NCI-H748 (cell line): ENCODE measurements around the gene RASSF9.

Source experiments
- DNase-seq: peaks from one replicate; lab custom pipeline; 2025; ENCODE audit not compliant: unreplicated experiment; lab: John Stamatoyannopoulos, UW

The RASSF9 gene

GRCh38 chr12:85821759-85822158 is 14.4 kb downstream of the RASSF9 start:
- peak; percentile 34 for DNase-seq

- no peak for DNase-seq
These were observed 15.0 kb downstream of the RASSF9 start for GRCh38 chr12:85821206-85821605.

GRCh38 chr12:85820101-85820500 is 16.1 kb downstream of the RASSF9 start:
- DNase-seq, result no peak

GRCh38 chr12:85814741-85815140 is 21.5 kb downstream of the RASSF9 start:
- DNase-seq, result no peak

GRCh38 chr12:85814071-85814470 is 22.1 kb downstream of the RASSF9 start:
- DNase-seq, result peak; percentile 87

- no peak for DNase-seq
These were observed 26.7 kb downstream of the RASSF9 start for GRCh38 chr12:85809500-85809899.

- DNase-seq, result no peak
These were observed 28.5 kb downstream of the RASSF9 start for GRCh38 chr12:85807730-85808129.

GRCh38 chr12:85805654-85806053 is 30.6 kb downstream of the RASSF9 start:
- no peak for DNase-seq

GRCh38 chr12:85804663-85805062 is 31.5 kb downstream of the RASSF9 start:
- no peak for DNase-seq

- no peak for DNase-seq
These were observed 32.3 kb downstream of the RASSF9 start for GRCh38 chr12:85803923-85804322.

- no peak for DNase-seq
These were observed 33.0 kb downstream of the RASSF9 start for GRCh38 chr12:85803231-85803630.

GRCh38 chr12:85798122-85798521 is 38.1 kb downstream of the RASSF9 start:
- DNase-seq, result no peak

- DNase-seq, result peak; percentile 29
These were observed 40.2 kb downstream of the RASSF9 start for GRCh38 chr12:85796001-85796400.

GRCh38 chr12:85794531-85794930 is 41.7 kb downstream of the RASSF9 start:
- no peak for DNase-seq

GRCh38 chr12:85784096-85784720 is 52.0 kb downstream of the RASSF9 start:
- peak; percentile 85 for DNase-seq

GRCh38 chr12:85782711-85783110 is 53.5 kb downstream of the RASSF9 start:
- peak; percentile 57 for DNase-seq

- peak; percentile 71 for DNase-seq
These were observed 54.4 kb downstream of the RASSF9 start for GRCh38 chr12:85781766-85782165.

GRCh38 chr12:85779768-85780167 is 56.4 kb downstream of the RASSF9 start:
- peak; percentile 87 for DNase-seq

- DNase-seq, result peak; percentile 23
These were observed 61.1 kb downstream of the RASSF9 start for GRCh38 chr12:85775091-85775490.

- peak; percentile 91 for DNase-seq
These were observed 70.7 kb downstream of the RASSF9 start for GRCh38 chr12:85765453-85765869.

- DNase-seq, result no peak
These were observed 76.6 kb downstream of the RASSF9 start for GRCh38 chr12:85759623-85760022.

GRCh38 chr12:85759091-85759490 is 77.1 kb downstream of the RASSF9 start:
- DNase-seq, result no peak

GRCh38 chr12:85755760-85756159 is 80.4 kb downstream of the RASSF9 start:
- DNase-seq, result no peak
